NB4 (cell line): ENCODE results near the gene MAPRE3.

Source experiments
- DNase-seq: peaks from one replicate; pipeline ENCODE4 v3.0.0; 2010; ENCODE audit warnings: low read depth
- H3K4me3 ChIP-seq: one replicate; pipeline ENCODE4 v1.5.1; 2011; ENCODE audit warnings: mild to moderate bottlenecking, low read depth, low read length, moderate library complexity
- CTCF ChIP-seq: IDR thresholded peaks from one replicate; pipeline ENCODE4 v1.5.1; 2012; ENCODE audit warnings: low read depth, low read length
- MYC ChIP-seq: IDR thresholded peaks from 2 replicates; pipeline ENCODE4 v1.6.1; 2011; ENCODE audit warnings: low read depth, low read length
- POLR2A ChIP-seq: IDR thresholded peaks from 2 replicates; pipeline ENCODE4 v1.6.1; 2011; ENCODE audit warnings: mild to moderate bottlenecking; ENCODE audit not compliant: insufficient read length; ENCODE audit errors: extremely low read depth
- TF ChIP-seq, protein P1 (sequence below): IDR thresholded peaks from 2 replicates; pipeline ENCODE4 v1.6.1; 2011; ENCODE audit warnings: low read depth, low read length

The MAPRE3 gene

DNA sequence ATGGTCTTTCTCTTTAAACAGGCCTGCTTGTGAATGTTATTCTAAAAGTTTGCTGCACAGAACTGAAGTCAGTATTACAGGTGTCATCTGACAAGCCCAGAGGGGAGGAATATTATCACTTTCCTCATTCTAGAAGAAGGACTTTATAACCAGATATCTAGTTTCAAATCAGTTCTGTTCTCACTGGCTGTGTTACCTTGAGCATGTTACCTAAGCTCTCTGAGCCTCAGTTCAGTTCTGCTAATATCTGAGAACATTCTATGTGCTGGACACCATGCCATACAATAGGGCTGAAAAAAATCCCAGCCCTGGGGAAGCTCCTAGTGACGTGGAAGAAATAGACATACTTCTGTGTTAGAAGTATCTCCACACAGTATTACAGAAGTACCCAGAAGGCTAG lies 27.9 kb downstream of the MAPRE3 start:
- no peak for TF ChIP-seq POLR2A
- TF ChIP-seq, protein P1, sequence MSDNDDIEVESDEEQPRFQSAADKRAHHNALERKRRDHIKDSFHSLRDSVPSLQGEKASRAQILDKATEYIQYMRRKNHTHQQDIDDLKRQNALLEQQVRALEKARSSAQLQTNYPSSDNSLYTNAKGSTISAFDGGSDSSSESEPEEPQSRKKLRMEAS: no peak
- TF ChIP-seq CTCF: no peak
- DNase-seq: no peak
- no peak overlapping the region for H3K4me3 ChIP-seq

GRCh38 chr2:27000228-27000627 lies 29.8 kb downstream of the MAPRE3 start:
- no peak for DNase-seq
- no peak for TF ChIP-seq MYC
- no peak overlapping the region for H3K4me3 ChIP-seq

DNA sequence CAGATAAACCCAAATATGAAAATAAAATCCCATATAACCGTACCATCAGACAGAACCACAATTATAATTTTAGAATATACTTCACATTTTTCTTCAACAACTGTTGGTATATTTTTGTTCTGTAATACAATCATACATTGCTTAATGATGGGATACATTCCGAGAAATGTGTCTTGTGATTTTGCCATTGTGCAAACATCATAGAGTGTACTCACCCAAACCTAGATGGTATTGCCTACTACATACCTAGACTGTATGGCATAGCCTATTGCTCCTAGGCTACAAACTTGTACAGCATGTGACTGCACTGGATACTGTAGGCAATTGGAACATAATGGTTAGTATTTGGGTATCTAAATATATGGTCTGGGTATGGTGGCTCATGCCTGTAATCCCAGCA lies 30.6 kb downstream of the MAPRE3 start:
- DNase-seq: no peak
- no peak overlapping the region for H3K4me3 ChIP-seq
- TF ChIP-seq MYC (no peak), POLR2A (no peak), CTCF (no peak)
- TF ChIP-seq, protein P1: no peak

DNA sequence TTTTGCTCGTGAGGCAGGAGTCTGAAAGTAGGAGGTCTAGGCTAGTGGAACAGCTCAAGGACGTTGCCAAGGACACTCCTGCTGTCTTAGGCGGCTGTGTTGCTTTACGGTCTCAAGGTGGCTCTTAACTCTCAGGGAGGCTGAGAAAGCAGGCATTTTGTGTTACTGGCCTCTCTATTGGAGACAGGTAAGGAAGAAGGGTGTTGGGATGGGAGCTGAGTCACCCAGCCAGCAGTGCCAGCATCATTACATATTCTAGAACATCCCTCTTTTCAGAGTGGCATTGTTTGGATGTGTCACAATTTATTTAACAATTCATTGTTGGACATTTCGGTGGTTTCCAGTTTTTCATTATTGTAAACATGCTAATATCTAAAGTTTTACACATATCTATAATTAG lies 31.5 kb downstream of the MAPRE3 start:
- TF ChIP-seq, protein P1: no peak
- TF ChIP-seq POLR2A (no peak), MYC (no peak), CTCF (no peak)
- no peak overlapping the region for H3K4me3 ChIP-seq
- no peak for DNase-seq

- no peak for DNase-seq
- no peak for TF ChIP-seq POLR2A
- TF ChIP-seq, protein P1: no peak
- no peak for TF ChIP-seq MYC
- no peak for TF ChIP-seq CTCF
- no peak overlapping the region for H3K4me3 ChIP-seq
Observed at GRCh38 chr2:27003007-27003406, 32.6 kb downstream of the MAPRE3 start.

GRCh38 chr2:27003857-27004256 lies 33.4 kb downstream of the MAPRE3 start:
- TF ChIP-seq MYC (no peak), POLR2A (no peak), CTCF (no peak)
- TF ChIP-seq, protein P1: no peak
- H3K4me3 ChIP-seq: no peak overlapping the region
- peak; percentile 22 for DNase-seq
